ENCODE results near the gene C14orf132.
"Not testable (repeated sequence)": the region's sequence is repeated elsewhere in the genome, so short reads cannot be mapped to it uniquely, and the experiment has no call there.

The C14orf132 gene

DNA sequence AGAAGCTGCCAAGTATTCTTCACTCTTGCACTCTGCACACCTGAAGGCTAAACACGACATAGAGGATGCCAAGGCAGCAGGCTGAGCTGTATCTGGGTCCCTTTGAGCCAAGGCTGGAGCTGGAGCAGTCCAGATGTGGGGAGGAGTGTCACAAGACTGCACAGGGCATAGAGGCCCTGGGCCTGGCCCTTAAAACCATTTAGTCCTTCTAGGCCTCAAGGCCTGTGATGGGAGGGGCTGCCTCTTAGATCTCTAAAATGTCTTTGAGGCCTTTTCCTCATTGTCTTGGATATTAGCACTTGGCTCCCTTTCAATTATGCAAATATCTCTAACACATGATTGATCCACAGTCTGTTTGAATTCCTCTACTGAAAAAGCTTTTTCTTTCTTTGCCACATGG lies 28.0 kb upstream of the C14orf132 start:
- H3K4me3 ChIP-seq (ENCODE audit: low read depth, low read length): no peak overlapping the region
- TF ChIP-seq, protein P1, sequence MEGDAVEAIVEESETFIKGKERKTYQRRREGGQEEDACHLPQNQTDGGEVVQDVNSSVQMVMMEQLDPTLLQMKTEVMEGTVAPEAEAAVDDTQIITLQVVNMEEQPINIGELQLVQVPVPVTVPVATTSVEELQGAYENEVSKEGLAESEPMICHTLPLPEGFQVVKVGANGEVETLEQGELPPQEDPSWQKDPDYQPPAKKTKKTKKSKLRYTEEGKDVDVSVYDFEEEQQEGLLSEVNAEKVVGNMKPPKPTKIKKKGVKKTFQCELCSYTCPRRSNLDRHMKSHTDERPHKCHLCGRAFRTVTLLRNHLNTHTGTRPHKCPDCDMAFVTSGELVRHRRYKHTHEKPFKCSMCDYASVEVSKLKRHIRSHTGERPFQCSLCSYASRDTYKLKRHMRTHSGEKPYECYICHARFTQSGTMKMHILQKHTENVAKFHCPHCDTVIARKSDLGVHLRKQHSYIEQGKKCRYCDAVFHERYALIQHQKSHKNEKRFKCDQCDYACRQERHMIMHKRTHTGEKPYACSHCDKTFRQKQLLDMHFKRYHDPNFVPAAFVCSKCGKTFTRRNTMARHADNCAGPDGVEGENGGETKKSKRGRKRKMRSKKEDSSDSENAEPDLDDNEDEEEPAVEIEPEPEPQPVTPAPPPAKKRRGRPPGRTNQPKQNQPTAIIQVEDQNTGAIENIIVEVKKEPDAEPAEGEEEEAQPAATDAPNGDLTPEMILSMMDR (IDR thresholded peaks at IDR 0.05; ENCODE audit: borderline replicate concordance, insufficient read depth, low read depth, low read length): no peak

DNA sequence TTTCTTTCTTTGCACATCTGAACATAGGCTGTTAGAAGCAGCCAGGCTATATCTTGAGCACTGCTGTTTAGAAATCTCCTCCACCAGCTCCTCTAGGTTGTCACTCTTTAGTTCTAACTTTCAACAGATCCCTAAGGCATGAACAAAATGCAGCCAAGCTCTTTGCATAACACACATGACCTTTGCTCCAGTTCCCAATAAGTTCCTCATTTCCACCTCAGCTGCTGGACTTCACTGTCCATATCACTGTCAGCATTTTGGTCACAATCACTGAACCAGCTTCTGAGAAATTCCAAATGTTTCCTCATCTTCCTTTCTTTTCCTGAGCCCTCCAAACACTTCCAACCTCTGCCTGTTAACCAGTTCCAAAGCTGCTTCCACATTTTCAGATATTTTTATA lies 27.6 kb upstream of the C14orf132 start:
- TF ChIP-seq, protein P1 (IDR thresholded peaks at IDR 0.05; ENCODE audit: borderline replicate concordance, insufficient read depth, low read depth, low read length): no peak
- no peak overlapping the region for H3K4me3 ChIP-seq (ENCODE audit: low read depth, low read length)

DNA sequence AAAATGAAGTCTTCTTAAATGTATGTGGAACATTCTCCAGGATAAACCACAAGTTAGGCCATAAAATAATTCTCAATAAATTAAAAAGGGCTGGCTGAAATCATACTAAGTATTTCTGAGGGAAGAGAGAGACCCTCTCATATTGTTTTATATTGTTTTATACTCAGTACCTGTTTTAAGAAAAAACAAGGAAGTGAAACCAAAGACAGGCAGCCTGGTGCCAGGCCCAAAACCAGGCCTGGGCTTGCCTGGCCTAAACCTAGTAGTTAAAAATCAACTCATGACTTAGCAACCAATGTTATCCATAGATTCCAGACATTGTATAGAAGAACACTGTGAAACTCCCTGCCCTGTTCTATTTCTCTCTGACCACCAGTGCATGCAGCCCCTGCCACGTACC lies 26.4 kb upstream of the C14orf132 start:
- H3K4me3 ChIP-seq (ENCODE audit: low read depth, low read length): not testable (repeated sequence)

DNA sequence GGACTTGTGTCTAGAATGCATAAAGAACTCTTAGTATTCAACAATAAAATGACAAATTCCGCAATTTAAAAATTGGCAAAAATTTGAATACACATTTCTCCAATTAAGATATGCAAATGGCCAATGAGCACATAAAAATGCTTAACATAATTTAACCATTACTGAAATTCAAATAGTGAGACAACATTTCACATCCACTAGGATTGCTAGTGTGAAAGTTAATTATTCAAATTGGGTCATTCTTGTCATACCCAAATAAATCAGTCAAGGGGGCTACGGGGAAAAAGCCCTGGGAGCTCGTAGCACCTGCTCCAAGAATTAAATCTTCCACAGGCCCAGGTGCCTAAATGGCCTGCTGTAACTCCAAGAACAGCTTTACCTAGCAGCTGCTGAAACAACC lies 25.0 kb upstream of the C14orf132 start:
- TF ChIP-seq, protein P1 (IDR thresholded peaks at IDR 0.05; ENCODE audit: borderline replicate concordance, insufficient read depth, low read depth, low read length): no peak
- no peak overlapping the region for H3K4me3 ChIP-seq (ENCODE audit: low read depth, low read length)

DNA sequence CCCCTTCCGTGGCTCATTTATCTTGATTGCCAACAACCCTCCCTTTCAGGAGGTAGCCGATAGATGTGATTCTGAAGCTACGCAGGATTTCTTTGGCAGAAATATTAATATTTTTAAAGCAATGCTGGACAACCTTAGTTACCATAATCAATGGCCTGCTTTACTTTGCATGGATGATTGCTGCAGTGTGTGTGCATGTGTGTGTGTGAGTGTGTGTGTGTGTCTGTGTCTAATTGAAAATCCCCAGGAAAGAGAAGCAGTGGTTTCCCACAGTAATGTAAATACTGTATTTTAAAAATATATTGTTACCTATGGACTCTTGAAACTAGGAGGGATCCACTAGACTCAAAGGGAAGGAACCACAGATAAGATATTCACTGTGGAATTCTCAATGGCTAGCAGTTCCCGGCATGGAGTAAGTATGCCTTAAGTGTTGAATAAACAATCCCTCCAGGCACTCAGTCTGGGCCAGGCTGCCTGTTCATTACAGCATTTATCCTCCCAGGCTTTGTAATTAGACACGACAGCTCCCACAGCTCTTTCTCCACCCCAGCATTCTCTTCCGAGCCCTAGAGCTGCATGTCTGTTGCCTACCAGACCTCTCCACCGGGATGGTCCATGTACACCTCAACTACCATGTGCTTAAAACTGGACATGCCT lies 22.5 kb upstream of the C14orf132 start:
- TF ChIP-seq, protein P1 (IDR thresholded peaks at IDR 0.05; ENCODE audit: borderline replicate concordance, insufficient read depth, low read depth, low read length): no peak
- no peak overlapping the region for H3K4me3 ChIP-seq (ENCODE audit: low read depth, low read length)

DNA sequence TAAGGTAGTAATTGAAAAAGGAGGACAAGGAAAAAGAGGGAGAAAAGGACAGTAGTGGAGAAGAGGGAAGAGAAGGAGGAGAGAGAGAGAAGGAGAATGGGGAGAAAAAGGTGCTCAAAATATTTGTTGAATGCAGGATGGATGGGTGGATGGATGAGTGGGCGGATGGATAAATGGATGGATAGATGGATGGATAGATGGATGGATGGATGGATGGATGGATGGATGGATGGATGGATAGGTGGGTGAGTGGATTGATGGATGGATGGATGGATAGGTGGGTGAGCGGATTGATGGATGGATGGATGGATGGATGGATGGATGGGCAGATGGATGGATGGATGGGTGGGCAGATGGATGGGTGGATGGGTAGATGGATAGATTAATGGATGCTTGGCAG lies 21.3 kb upstream of the C14orf132 start:
- H3K4me3 ChIP-seq (ENCODE audit: low read depth, low read length): no peak overlapping the region
- TF ChIP-seq, protein P1 (IDR thresholded peaks at IDR 0.05; ENCODE audit: borderline replicate concordance, insufficient read depth, low read depth, low read length): no peak

DNA sequence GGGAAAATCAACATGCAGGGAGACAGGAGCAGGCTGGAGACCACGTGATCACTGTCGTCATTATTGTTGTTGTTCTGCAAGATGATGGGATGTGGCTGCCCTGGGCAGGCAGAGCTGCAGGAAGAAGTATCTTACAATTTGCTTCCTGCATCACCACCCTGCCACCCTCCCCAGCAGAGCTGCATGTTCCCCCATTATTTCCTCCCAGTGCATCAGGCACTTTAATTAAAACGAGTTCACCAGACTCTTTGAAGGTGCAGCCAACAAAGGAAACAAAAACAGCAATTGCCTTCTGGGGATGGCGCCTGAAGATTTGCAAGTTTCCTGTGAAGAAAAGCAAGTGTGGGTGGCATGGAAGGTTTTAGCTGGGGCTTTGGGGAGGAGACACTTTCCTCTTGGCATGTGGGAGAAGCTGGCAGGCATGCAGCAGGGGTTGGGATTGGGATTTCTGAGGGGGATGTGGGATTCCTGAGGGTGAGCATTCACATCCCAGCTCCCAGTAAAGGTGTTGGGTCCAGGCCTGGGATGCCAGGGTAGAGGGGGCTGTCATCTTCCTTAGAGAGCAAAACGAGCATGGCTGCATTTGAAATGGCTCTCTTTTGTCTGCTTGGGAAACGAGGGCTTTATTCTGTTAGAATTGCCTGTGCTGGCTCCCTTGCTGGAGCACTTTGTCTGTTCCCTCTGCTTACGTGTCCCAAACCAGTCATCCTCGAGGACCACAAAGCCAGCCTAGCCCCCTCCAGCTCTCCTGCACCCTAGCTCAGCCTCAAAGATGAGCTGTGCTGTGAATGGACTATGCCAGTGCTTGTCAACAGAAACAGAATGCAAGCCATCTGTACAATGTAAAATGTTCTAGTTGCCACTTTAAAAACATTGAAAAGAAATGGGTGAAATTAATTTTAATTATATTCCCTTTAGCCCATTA lies 11.5 kb upstream of the C14orf132 start:
- H3K4me3 ChIP-seq (ENCODE audit: low read depth, low read length): no peak overlapping the region
- TF ChIP-seq, protein P1 (IDR thresholded peaks at IDR 0.05; ENCODE audit: borderline replicate concordance, insufficient read depth, low read depth, low read length): no peak

Measured in GM12875 (cell line).